Left forelimb (tissue), 1 donor: ENCODE data around the gene SHISA6.

Experiments used
- DNase-seq: peaks from one replicate; pipeline ENCODE4 v3.0.0-alpha.2; 2018; ENCODE audit warnings: low spot score

Gene SHISA6

DNA sequence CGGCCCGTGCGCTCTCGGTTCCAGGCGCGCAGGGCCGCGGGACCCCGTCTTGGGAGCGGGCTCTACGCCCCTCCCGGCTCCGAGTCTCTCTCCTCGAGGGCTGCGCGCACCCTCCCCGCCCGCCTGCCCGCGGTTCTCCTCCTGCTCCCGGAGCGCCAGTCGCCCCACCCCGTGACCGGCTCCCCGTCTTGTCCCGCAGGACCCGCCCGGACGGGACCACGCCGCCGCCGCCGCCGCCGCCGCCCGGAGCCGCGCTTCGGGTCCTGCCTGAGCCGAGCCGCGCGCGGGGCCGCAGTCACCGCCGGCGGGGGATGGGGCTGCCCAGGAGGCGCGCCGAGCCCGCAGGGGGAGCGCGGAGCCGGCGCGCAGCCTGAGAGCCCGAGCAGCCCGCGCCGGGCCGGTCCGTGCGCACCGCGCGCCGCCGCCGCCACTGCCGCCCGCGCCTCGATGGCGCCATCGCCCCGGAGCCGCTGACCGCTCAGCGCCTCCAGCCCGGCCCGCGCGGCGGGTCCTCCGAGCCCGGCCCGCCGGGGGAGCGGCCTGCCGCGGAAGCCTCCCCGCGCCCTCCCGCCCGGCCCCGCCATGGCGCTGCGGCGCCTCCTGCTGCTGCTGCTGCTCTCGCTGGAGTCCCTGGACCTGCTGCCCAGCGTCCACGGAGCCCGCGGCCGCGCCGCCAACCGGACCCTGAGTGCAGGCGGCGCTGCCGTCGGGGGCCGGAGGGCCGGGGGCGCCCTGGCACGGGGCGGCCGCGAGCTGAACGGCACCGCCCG, at the start of gene SHISA6:
Gene SHISA6, plus strand, starts transcription at position 373 of the 770 bp plus-strand sequence.
- DNase-seq: no peak

DNA sequence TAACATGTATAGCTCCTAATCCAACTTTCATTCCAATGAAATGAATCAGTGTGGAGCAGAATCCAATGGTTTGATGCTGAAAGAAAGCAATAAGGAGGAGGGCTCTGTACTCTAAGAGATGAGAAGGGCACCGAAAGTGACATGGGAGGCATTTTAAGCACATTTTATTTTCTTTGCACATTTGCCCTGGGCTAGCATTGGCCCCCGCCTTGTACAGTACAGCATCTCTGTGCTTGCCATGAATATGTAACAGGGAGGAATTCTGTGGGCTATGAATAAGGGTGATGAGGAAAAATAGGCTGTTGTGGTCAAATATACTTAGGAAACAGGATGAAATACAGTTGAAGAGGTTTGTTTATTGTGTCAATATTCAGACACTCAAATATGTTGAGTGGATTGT, 45.2 kb upstream of the SHISA6 start:
- no peak for DNase-seq

DNA sequence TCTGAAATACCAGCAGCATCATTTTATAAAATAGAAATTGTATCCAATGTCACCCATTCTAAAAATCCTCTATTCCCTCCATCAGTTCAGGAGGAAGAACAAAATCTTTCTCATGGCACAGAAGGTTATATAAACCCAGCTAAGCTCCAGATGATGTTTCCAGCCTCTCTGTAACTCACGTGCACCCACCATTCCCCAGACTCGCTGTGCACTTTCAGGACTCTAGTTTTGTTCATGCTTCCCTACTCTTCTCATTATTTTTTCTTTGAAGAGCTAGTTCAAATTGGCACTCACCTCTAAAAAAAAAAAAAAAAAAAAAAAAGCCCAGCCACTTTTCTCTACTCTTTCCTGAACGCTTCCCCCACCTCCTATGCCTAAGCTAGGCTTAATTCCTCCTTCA, 36.0 kb upstream of the SHISA6 start:
- no peak for DNase-seq

DNA sequence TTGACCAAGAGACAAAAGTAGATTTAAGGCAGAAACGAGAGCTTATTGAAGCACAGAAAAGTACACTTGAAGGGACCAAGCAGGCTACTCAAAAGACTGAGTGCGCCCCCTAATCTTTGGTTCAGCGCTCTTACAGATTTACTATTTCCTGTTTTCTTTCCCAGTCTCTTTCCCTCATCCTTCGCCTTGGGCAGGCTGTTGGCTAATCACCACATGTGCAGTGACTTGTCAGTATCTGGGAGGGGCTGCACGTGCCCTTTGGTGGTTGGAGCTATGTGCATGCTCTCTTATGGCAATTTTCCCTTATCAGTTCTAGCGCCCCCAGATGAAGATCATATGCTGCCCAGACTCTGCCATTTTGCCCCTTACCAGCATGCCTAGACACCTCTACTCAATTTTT, 35.4 kb upstream of the SHISA6 start:
- no peak for DNase-seq

DNA sequence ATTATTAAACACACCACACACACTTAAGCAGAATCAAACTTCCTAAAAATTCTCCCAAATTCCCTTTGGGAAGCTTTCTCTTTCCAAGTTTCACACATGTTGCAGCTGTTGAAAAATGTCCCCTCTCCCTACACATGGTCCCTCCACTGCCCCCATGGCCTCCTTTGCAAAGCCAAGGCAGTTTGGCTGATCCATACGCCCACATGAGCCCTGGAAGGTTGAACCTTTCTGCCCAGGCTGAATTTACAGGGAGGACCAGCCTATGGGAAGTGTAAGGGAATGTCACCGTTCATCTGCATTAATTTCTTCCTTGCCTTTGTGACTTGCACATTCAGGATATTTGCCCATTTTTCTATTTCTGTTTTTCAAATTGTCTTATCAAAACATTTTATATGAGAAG, 31.1 kb upstream of the SHISA6 start:
- DNase-seq: no peak

DNA sequence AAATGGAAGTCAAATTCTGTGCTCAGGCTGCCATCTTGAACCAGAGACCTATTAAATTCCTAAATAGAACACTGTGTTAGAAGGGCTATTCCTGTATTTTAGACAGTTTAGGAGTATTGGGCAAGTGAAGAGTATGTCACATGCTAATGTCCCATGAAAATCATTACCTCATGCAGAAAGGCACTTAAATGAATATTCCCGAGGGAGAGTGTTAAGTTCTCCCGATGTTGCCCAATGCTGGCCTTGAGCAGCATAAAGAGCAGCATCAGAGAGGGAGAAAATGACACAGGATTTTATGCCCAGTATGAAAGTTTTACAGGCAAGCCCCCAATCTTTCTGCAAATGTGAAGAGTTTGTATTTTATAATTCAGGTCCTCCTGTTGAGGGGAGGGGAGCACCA, 28.2 kb upstream of the SHISA6 start:
- DNase-seq: no peak

DNA sequence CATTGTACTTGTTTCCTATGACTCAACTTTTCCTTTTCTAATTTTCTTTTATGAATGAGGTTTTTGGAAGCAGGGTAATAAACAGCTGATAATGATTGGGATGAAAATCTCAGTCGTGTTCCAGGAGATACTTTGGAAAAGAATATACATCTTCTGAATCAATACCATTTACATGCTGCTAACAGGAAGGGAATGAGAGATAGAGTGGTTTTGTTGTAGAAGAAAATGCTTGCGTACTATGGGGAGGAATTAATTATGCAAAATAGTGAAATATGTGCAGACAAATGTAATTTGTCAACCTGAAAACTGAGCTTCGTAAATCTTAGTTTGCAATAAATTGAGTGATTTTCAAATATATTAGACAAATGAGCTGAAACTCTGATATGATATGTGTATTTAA, 24.0 kb upstream of the SHISA6 start:
- DNase-seq: no peak

DNA sequence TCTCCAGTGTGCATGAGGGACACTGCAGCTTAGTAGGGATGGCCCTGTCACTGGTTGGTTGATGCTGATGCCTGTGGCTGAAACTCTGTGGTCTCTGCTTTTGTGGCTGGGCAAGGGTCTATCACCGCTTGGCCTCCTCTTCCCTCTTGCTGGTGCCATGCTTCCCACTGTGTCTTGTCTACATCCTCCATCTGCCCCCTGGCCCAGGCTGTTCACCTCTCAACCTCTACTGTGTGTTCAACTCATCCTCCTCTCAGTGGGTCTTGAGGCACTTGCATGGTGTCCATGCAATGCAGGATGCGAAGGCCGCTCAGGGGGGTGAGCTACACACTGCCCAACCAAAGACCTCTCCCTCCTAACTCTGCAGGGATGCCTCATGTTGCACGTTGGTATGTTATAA, 19.8 kb upstream of the SHISA6 start:
- DNase-seq: no peak

DNA sequence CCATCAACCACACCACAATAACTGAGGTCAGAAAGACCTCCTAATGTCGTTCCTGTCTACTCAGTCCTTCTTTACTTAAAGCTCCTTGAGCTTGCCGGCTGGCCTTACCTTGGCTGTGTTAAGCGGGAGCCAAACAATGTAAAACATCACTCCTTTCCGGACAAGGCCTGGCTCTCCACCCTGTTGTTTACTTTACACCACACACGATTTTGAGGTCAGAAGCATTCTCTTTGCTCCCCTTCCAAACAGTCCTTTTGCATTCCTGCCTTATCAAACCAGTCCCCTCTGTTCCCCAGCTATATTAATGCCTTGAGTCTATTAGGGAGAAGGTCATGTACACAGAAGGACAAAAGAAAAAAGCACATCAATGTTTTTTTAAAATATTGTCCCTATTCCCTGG, 19.3 kb upstream of the SHISA6 start:
- DNase-seq: no peak

DNA sequence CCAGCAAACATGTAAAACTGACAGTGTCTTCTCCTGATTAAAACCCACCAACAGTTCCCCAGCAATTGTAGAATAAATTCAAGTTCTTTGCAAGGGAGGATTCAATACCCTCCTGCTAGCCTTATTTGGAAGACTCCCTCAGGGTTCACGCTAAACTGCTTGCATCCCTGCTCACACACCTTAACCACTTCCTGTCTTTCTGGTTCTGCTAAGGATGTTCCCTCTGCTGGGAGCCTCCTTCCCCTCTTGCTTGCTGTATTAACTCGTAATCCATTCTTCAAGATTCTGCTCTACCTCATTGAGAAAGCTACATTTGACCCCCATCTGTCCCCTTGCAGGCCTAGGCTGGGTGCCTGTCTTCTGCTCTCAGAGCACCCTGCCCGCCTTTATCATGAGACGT, 2.3 kb upstream of the SHISA6 start:
- DNase-seq: no peak

DNA sequence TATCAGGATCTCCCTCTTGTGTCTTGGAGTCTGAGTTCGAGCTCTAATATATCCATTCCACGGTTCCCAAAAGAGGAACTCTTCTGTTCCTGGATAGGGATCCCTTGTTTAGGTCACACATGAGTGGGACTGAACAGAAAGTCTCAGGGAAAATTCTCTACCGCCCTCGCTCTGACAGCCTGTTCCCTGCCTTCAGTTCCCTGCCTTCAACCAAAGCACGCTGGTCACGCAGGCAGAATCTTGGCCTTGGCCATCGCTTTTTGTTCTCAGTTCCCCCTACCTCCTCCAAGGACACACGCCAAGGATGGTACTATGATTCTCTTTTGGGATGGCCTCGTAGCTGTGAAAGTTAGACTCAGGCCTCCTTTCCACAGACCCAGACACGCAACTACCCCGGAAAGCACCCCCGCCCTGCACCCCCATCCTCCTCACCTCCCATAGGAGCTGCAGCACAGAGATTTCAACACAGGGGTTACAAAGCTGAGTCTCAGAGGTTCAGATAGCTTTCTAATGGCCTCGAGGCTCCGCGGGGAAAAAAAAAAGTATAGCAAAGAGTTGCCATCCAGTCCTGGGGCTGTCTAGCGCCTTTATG, 1.5 kb upstream of the SHISA6 start:
- DNase-seq: no peak

DNA sequence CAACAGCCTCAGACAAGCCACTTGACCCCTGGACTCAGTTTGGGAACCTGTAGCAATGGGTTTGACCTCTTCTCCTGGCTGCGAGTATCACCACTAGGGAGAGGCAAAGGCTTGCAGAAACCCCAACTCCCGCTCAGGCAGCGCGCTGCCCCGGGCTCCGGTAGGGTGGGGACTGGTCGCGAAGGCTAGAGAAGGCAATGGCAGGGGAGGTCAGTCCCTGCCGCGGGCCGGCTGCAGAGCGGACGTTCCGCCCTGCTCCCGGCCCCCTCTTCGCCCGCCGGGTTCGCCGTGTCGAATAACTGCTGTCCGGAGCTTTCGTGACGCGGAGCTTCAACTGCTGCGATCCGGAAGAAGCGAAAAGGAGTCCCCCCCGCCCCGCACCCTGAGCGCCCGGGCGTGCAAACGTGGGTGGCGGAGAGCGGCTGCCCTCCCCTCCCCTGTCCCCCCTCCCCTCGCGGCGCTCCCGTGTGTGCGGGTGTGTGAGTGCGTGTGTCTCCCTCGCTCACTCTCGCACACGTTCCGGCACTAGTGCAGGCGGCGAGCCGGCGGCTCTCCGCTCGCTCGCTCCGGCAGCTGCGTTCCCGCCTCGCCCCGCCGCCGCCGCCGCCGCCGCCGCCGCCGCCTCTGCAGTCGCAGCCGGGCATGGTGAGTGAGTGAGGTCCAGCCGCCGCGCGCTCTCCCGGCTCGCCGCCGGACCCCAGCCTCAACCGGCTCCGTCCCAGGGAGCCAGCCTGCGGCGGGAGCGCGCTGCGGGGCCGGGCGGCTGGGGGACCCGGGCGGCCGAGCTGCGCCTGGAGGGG, 772 bp upstream of the SHISA6 start:
- DNase-seq: peak; percentile 75

DNA sequence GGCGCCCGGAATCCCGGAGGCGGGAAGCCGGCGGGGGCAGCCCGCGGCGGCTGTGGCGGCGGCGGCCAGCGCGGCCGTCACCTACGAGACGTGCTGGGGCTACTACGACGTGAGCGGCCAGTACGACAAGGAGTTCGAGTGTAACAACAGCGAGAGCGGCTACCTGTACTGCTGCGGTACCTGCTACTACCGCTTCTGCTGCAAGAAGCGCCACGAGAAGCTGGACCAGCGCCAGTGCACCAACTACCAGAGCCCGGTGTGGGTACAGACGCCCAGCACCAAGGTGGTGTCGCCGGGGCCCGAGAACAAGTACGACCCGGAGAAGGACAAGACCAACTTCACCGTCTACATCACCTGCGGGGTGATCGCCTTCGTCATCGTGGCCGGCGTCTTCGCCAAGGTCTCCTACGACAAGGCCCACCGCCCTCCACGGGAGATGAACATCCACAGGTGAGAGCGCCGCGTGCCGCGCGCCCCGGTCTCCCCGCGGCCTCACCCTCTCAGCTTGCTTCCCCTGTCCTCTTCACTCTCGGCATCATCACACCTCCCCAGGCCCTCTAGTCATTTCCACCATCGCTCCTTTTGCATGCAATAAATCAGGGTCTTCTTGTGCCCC, 706 bp downstream of the SHISA6 start:
- DNase-seq: no peak

DNA sequence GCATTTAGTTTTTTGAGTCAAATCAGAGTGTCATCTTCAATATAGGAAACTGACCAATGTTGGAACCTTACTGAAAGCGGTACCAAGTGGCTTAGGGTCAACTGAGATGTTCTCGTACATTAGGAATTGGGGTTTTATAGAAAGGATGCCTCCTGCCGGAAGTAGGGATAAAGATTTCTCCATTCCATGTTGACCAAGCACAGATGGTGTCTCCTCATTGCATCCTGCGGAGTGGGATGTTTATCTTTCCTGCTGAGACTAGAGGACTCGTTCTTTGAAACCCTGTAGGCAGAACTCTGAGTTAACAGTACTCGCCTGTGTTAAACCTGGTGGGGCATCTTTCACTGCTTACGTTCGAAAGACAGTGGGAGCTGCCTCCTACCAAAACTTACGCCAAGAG, 1.4 kb downstream of the SHISA6 start:
- DNase-seq: no peak

DNA sequence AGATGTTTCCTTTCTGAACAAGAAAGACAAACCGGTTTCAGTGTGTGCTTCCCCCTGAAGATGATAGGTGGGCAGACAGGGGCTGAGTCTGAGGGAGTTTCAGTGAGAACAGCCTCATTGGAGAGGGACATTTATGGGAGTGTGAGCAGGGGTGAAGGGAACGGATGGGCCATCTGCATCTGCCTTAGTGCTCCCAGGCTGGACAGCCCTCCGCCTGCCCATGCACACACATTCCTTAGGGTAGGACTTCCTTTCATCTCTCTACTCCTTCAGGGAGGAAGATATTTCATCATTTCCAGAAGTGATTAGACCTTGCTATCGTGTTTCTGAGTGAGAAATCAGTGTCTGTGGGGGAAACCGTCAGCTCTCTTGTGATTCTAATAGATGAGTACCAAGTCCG, 3.8 kb downstream of the SHISA6 start:
- no peak for DNase-seq

DNA sequence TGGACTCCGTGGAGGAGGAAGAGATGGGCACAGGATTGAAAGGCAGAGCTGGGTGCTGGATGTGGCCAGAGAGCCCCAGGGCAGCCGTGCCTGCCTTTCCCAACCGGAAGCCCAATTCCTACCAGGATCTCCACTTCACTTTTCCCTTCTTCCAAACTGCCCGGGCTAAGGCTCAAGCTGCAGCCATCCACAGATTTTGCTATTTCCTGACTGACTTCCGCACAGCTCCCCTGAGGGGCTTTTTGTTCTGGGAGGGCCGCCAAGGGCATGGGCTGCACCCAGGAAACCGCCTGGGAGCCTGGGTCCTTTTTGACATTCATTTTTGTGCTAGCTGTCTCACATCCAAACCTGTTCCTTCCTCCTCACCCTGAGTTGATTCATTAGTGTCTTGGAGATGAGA, 4.2 kb downstream of the SHISA6 start:
- DNase-seq: no peak

DNA sequence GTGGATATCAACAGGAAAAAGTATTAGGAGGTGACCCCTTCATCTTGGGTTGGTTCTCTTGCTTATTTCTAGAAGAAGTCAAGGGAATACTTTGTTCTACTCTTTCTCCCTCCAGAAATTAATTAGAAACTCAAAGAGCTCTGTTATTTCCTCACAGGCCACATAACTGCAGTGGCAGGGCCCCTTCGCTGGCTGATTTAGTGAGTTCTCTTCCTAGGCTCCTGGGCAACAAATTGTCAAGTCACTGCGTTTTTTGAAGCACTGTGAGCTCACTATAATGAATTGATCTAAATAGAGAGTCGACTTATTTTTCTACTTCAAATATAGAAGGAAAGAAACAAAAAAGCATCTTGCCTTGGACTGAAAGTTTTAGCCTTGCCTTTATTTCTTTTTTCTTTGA, 4.8 kb downstream of the SHISA6 start:
- no peak for DNase-seq

DNA sequence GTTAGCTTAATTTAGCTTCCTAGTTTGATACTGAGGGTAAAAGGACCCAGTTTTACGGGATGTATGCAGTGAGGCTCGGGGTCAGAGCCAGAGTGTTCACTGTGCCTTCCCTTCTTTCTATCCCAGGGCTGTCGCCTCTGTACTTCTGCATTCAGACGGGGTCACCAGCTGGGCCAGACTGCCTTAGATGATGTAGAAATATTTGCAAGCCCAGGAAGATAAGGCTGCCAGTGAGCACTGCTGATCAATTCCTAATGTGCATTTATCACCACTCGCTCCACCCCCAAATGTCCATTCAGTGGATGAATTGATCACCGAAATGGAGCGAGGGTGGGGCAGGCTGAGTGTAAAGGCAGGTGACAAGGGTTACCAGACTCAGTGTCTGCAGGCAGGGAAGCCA, 9.1 kb downstream of the SHISA6 start:
- no peak for DNase-seq

DNA sequence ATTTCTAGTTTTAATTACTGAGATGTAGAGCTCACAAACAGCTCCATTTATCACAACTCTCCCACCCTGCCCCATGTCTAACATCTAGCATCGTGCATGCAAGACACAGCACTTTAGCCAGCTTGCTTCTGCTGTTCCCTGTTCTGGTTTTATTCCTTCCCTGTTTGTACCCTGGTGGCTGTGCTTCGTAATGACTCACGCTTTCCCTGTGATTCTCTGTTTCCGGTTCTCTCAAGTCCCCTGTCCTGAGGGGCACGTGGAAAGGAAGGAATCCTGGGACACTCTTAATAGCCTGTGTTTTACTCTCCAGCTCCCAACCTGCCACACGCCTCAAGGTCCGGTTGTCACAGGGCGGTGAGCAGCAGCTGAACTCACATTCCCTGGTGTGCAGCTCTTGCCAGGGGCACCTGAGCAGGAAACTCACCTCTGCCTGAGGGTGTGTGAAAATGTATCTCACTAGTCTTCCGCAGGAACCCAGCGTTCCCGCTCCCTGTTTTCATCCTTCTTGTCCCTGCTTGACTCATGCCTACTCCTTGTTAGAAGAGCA, 10.6 kb downstream of the SHISA6 start:
- no peak for DNase-seq

DNA sequence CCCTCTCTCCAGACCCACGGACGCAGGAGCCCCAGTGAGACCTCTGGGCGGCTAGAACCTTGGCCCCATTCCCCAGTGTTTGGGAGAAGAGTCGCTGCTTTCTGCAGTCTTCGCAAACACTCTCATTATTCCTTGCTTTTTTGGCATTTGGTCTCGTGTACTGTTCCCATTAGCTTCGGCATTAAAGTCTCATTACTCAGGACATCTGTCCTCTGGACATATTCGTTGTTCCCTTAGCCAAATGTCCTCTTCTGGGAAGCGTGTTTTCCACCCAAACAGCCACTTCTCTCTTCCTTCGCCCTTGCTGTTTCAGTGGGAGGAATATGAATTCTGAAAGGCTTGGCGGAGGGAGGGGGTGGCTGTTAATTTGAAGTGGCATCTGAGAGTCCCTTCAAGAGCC, 11.1 kb downstream of the SHISA6 start:
- no peak for DNase-seq

DNA sequence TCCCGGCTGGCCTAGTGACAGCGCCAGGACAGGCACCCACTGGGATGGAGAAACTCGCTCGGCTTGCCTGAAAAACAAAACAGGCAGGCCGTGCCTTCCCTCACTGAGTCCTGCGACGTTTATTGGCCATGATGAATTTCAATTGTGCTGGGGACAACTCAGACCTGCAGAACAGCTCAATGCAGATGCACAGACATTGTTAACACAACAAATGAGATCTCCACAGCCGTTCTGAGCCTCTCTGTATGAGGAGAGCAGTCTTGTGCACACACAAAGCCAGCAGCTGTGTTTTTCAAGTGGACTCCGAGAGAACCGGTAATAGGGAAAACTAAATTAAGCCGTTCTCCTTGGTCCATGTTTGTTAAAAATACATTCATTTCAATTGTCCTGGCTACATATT, 15.9 kb downstream of the SHISA6 start:
- DNase-seq: no peak

DNA sequence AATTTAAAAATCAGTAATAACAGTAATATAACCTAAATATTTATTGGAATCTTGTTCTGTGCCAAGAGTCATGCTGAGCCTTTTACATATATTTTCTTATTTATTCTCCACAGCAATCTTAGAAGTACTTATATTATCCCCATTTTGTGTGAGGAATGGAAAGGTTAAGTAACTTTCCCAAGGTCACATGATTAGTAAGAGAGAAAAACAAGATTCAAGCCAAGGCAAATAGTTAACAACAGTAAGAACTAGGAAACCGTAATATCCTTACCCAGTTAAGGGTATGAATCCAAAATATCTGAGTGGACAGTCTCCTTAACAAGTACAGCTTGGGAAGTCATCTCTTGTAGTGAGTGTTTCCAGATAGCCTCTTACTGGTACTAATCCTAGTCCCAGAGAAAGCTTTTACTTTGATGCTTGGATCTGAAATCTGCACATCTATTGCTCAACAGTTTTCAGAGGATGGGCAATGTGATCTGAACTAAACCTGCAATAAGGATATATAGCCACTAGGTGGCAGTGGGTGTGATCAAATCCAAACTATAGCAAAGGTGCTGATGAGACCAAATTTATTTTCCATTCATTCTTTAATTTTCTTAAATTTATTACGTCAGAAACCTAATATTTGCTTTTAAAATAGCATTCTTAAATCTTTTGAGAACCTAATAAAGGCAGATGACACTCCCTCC, 23.3 kb downstream of the SHISA6 start:
- DNase-seq: no peak
